ENCODE data around the gene CIDEB. TPM values are rescaled to one million over a fixed set of nuclear protein-coding genes. Genes with fewer than 3 reads are reported as not detected.
A peak's percentile ranks its signal among the peaks of the same experiment; 100 is the strongest.

Gene CIDEB
- total and polyA plus RNA-seq, 2 of the 8 experiments (the other 6 are each of a cell fraction or from before 2014, with no cell fraction given): 0.11 TPM; not detected in 1

GRCh38 chr14:24271134-24271833, 36.5 kb downstream of the CIDEB start, which contains the start of gene RABGGTA:
TSS of gene RABGGTA (minus strand) at chr14:24271597. CDS start at chr14:24271115, 482 bp downstream.
- Histone ChIP-seq H3K27ac (ENCODE audit: low read depth, low read length) (peak within 1 kb of the TSS; percentile 96), H3K23me2 (ENCODE audit: low read depth, low read length) (peaks cover 5% of the 10 kb centered on the region), H3K79me2 (ENCODE audit: control insufficient read depth in 1 of 2, insufficient read depth in 2 of 2, low read length in 2 of 2) (no peaks in the 10 kb centered on the region), H3K4me2 (ENCODE audit: insufficient read depth in 1 of 2, low read depth in 2 of 2, low read length in 2 of 2) (peak within 1 kb of the TSS; percentile 55 to 97), H2AK5ac (ENCODE audit: low read depth, low read length) (no peak within 1 kb of the TSS), H3K9ac (replicated peaks in 1 of 4; ENCODE audit: extremely low read depth in 1 of 4, low read depth in 3 of 4, low read length in 3 of 4) (peak within 1 kb of the TSS; percentile 70 to 93 (median 84); a peak in 6 of 7 replicates), H2BK5ac (ENCODE audit: low read depth, low read length) (peak within 1 kb of the TSS; percentile 94), H3K18ac (ENCODE audit: extremely low read depth, low read length) (peak within 1 kb of the TSS; percentile 71; the same call in 1 of the 2 replicates), H4K5ac (ENCODE audit: insufficient read length, low read depth, low read length) (peak within 1 kb of the TSS; percentile 91), H3K56ac (replicated peaks; ENCODE audit: insufficient read length, low read depth, low read length) (peak within 1 kb of the TSS; percentile 81), H2BK12ac (ENCODE audit: low read depth, low read length) (no peak within 1 kb of the TSS), H2BK15ac (ENCODE audit: low read length) (no peak within 1 kb of the TSS), H4K20me1 (replicated peaks in 1 of 2; ENCODE audit: control insufficient read depth in 1 of 2, insufficient read depth in 2 of 2, low read length in 2 of 2) (peaks cover 0 to 2% of the 10 kb centered on the region in 2 experiments), H3K79me1 (ENCODE audit: low read depth, low read length) (no peaks in the 10 kb centered on the region), H3K4me3 (ENCODE audit: extremely low read depth in 1 of 4, insufficient read depth in 2 of 4, low read depth in 3 of 4, low read length in 4 of 4) (peak within 1 kb of the TSS; percentile 61 to 89 (median 82)), H3K27me3 (replicated peaks in 1 of 4; ENCODE audit: control insufficient read depth in 3 of 4, extremely low read depth in 1 of 4, insufficient read depth in 3 of 4, low read length in 3 of 4) (no peaks in the 10 kb centered on the region; a peak in 1 of 7 replicates), H3K23ac (ENCODE audit: insufficient read length) (no peak within 1 kb of the TSS), H4K8ac (ENCODE audit: extremely low read depth, insufficient read depth, low read length) (peak within 1 kb of the TSS; percentile 98), H3K9me3 (ENCODE audit: insufficient read depth in 2 of 2, low read depth in 1 of 2, low read length in 1 of 2) (no peaks in the 10 kb centered on the region), H4K91ac (replicated peaks; ENCODE audit: insufficient read length, low read length) (peak within 1 kb of the TSS; percentile 60), H3K14ac (ENCODE audit: insufficient read length) (no peak within 1 kb of the TSS), H2BK20ac (ENCODE audit: low read length) (no peak within 1 kb of the TSS), H3K36me3 (ENCODE audit: control insufficient read depth in 2 of 4, insufficient read depth in 4 of 4, low read length in 3 of 4) (no peaks in the 10 kb centered on the region; a peak in 3 of 8 replicates), H3K4me1 (replicated peaks in 1 of 4; ENCODE audit: control insufficient read depth in 3 of 4, insufficient read depth in 4 of 4, low read length in 3 of 4) (peaks cover 0 to 4% (median 2%) of the 10 kb centered on the region in 4 experiments; a peak in 4 of 7 replicates), H3K4ac (replicated peaks; ENCODE audit: insufficient read length, low read depth, low read length) (peak within 1 kb of the TSS; percentile 79), H2AFZ (ENCODE audit: low read length) (peak within 1 kb of the TSS; percentile 36; the same call in 1 of the 2 replicates), H2BK120ac (replicated peaks; ENCODE audit: low read depth, low read length) (no peak within 1 kb of the TSS)
- WGBS, 2 experiments (ENCODE audit: extremely low coverage in 1 of 2, insufficient coverage in 1 of 2, insufficient read length in 1 of 2, insufficient replicate concordance in 2 of 2, low coverage in 1 of 2, low lambda C conversion rate in 2 of 2, missing lambda C conversion rate in 1 of 2): 1% methylated on average over 55 of the region's 61 CpGs; no CpG with 5 or more reads in 1 of the 2 experiments
- CTCF ChIA-PET (ENCODE audit: partially characterized antibody): interaction anchor here (0.6 to 8.6 kb wide), 19 partner anchors 9 to 214 kb away, joined by 3 to 94 read pairs (median 7); partner anchors contain the start of genes CIDEB, DHRS1, GMPR2 and IRF9
- no peak for FAIRE-seq
- POLR2A ChIA-PET (ENCODE audit: partially characterized antibody): interaction anchor here (0.8 to 3.8 kb wide), 30 partner anchors 9 to 286 kb away, joined by 3 to 26 read pairs (median 7); partner anchors contain the start of genes CHMP4A, CIDEB, DHRS1 and EMC9
- DNase-seq (ENCODE audit: low read depth in 1 of 2, low spot score in 2 of 2): peak; percentile 82 to 98
- no peak for TF ChIP-seq CHD1 (IDR thresholded peaks at IDR 0.05; ENCODE audit: low read depth, low read length)
- peak; percentile 94 for TF ChIP-seq MAX (IDR thresholded peaks at IDR 0.05)
- 0 out of 2 replicates have a peak, but pooled peaks have one; percentile 72 for TF ChIP-seq TCF12 (IDR thresholded peaks at IDR 0.05; ENCODE audit: low read depth, low read length)
- no peak for TF ChIP-seq ZNF274 (IDR thresholded peaks at IDR 0.05; ENCODE audit: borderline replicate concordance, extremely low read depth, low read length)
- TF ChIP-seq EZH2 (IDR thresholded peaks at IDR 0.05; ENCODE audit: low read depth, low read length, severe bottlenecking): no peak
- TF ChIP-seq SIX5 (IDR thresholded peaks at IDR 0.05; ENCODE audit: low read depth, low read length): no peak
- peak; percentile 93 for TF ChIP-seq ASH2L (IDR thresholded peaks at IDR 0.05; ENCODE audit: low read length)
- TF ChIP-seq POU5F1 (IDR thresholded peaks at IDR 0.05; ENCODE audit: low read depth, low read length): no peak
- peak; percentile 18; the same call in 1 of the 2 replicates for TF ChIP-seq GTF2F1 (IDR thresholded peaks at IDR 0.05; ENCODE audit: borderline replicate concordance, low read depth, low read length)
- no peak for TF ChIP-seq SIRT6 (IDR thresholded peaks at IDR 0.05; ENCODE audit: low read length)
- peak; percentile 88; the same call in 1 of the 2 replicates for TF ChIP-seq EGR1 (IDR thresholded peaks at IDR 0.05; ENCODE audit: borderline replicate concordance, low read depth, low read length)
- peak; percentile 33; the same call in 1 of the 2 replicates for TF ChIP-seq SP4 (IDR thresholded peaks at IDR 0.05; ENCODE audit: low read length)
